GM18526 (cell line): Measurements from ENCODE around the gene AP3B1.

Experiments
- POLR2A ChIP-seq: IDR thresholded peaks from 3 replicates; pipeline ENCODE4 v1.6.1; 2011; ENCODE audit not compliant: insufficient read length; ENCODE audit errors: extremely low read depth

The AP3B1 gene, protein sequence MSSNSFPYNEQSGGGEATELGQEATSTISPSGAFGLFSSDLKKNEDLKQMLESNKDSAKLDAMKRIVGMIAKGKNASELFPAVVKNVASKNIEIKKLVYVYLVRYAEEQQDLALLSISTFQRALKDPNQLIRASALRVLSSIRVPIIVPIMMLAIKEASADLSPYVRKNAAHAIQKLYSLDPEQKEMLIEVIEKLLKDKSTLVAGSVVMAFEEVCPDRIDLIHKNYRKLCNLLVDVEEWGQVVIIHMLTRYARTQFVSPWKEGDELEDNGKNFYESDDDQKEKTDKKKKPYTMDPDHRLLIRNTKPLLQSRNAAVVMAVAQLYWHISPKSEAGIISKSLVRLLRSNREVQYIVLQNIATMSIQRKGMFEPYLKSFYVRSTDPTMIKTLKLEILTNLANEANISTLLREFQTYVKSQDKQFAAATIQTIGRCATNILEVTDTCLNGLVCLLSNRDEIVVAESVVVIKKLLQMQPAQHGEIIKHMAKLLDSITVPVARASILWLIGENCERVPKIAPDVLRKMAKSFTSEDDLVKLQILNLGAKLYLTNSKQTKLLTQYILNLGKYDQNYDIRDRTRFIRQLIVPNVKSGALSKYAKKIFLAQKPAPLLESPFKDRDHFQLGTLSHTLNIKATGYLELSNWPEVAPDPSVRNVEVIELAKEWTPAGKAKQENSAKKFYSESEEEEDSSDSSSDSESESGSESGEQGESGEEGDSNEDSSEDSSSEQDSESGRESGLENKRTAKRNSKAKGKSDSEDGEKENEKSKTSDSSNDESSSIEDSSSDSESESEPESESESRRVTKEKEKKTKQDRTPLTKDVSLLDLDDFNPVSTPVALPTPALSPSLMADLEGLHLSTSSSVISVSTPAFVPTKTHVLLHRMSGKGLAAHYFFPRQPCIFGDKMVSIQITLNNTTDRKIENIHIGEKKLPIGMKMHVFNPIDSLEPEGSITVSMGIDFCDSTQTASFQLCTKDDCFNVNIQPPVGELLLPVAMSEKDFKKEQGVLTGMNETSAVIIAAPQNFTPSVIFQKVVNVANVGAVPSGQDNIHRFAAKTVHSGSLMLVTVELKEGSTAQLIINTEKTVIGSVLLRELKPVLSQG

DNA sequence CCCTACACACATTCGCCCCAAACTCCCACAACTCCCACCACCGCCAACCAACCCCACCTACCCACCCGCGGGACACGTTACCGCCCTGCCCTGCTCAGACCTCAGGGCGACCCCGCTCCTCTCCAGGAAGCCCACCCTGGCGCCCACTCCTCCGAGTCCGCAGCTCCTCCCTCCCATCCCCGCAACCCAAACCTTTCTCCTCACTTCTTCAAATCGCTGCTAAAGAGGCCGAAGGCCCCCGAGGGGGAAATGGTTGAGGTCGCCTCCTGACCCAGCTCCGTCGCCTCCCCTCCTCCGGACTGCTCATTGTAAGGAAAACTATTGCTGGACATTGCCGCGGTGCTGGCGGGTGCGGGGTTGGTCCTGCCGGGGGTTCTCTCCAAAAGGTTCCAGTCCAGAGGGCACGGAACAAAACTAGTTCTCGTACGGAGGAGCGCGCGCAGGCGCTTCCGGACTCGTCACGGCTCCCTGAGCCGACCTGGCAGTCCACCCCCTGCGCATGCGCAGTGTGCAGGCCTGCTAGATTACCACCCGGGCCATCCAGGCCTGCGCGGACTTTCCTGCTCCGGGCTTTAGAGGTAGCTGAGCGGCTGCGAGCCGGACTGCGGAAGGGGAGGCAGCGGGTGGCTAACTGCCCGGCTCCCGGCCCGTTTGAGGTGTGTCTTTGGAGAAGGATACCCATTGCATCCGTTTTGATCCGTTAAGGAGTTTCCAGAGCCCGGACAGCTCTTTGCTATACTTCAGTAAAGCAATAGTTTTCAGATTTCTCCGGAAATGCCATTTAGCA lies at the start of gene AP3B1:
AP3B1 (minus strand) TSS at position 451 of the 787 bp plus-strand sequence; CDS start at position 332, 119 bp downstream.
- peak; percentile 83 for TF ChIP-seq POLR2A

DNA sequence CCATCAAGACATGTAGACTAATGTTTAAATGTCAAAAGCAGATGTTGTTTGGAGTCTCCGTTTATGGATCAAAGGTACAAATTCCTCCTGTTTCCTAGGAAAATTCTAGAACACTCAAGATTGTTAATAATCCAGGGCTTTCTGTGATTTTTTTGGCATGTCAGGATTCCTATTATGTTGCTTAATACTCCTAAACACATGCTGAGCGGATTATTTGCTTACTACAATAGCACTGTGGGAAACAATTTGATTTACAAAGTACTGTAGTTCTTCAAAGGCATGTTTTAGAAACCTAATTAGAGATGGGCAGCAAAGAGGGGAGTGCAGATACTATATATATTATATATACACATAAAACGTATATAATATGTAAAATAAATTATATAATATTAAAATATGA lies 46.9 kb upstream of the AP3B1 start:
- no peak for TF ChIP-seq POLR2A

DNA sequence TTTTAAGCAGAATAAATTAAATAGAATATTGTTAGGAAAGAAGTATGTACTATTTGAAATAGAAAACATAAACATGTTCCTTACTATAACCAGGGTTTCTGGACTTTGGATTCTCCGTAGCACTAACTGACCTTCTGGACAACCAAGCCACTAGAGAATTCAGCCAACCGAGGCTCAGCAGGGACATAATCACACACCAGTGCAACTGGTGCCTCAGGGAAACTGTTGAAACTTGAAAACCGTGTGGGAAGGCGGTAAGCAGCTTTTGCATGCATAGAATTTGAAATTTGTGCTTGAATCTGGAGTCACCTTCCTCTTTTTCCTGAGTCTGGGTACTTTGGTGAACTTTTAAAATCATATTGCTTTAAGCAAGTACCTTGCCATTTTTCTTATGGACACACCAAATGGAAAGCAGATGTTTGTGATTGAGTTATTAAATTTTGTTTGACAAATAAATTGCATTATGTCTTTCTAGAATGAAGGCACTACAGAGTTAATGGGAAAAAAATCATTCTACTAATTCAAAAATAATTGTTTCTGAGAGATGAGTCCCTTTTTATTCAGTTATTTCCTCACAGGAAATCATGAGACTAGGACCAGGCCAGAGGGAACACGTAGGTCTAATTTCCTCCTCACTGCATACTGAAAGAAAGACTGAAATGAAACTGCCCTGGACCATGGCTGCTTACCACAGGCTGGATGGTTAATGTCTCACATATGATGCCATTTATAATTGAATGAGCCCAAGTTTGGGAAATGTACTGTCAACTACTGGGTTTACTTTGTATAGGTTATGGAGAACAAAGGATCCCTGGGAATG lies 45.3 kb upstream of the AP3B1 start:
- no peak for TF ChIP-seq POLR2A

DNA sequence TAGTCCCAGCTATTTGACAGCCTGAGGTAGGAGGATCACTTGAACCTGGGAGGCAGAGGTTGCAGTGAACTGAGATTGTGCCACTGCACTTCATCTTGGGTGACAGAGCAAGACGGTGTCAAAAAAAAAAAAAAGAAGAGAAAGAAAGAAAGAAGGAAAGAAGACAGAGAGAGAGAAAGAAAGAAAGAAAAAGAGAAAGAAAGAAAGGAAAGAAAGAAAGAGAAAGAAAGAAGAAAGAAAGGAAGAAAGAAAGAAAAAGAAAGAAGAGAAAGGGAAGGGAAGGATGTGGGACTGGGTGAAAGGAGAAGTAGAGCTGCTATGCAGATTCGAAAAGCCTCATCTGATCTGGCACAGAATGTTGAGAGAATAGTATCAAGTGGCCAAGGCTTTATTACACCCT lies 42.2 kb upstream of the AP3B1 start:
- TF ChIP-seq POLR2A, result no peak

DNA sequence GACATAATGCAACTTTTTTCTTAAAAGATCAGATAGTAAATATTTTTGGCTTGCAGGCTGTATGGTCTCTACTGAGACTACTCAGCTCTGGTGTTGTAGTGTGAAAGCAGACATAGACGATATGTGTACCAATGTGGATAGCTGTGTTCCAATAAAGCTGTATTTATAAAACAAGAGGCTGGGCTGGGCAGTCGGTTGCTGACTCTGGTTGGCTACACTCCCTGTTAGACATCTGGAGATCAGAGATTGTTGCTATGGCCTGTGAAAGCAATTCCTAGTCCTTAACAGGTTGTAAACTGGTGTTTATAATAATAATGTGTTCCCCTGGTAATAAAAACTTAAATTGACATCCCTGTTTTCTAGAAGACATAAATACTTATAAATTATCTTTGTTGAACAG lies 41.5 kb upstream of the AP3B1 start:
- no peak for TF ChIP-seq POLR2A

DNA sequence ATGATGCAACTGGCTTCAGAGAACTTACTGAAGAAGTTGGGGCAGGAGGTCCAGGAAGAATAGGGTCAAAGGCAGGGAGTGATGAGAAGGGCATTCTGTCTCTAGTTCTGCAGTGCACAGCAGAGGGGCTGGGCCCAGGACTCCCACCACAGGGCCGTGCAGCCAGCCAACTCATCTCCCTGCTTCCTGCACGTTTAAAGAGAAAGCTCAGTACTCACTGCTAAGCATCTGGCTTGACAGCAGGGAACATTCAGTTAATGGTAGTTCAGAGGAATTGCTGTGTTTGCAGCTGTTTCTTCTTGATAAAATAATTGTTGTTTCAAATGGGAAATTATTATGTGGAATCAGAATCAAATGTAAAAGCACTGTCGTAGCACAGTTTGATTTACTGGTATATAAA lies 40.3 kb upstream of the AP3B1 start:
- TF ChIP-seq POLR2A, result no peak

DNA sequence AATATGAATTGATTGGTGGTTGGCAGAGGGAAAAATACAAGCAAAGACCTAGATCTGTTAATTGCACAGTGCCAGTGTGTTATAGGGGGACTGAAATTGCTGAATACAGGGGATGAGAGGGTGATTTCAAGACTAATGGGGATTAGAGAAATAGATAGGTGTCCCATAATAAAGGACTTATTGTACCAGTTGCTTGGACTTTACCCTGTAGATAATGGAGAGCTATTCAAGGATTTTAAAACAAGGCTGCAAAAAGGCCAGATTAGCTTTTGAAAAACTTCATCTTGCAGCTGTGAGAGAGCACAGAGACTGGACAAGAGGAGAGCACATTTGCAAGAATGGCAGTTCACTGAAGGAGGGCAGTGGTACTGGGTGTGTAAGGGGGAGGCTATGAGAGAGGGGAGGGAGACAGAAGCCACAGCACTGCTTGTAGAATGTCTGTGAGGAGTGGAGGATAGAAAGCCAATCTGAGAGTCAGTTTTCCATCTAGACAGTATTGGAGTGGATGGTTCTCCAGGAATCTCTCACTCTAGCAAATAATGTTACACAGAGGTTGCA lies 37.1 kb upstream of the AP3B1 start:
- TF ChIP-seq POLR2A, result no peak

DNA sequence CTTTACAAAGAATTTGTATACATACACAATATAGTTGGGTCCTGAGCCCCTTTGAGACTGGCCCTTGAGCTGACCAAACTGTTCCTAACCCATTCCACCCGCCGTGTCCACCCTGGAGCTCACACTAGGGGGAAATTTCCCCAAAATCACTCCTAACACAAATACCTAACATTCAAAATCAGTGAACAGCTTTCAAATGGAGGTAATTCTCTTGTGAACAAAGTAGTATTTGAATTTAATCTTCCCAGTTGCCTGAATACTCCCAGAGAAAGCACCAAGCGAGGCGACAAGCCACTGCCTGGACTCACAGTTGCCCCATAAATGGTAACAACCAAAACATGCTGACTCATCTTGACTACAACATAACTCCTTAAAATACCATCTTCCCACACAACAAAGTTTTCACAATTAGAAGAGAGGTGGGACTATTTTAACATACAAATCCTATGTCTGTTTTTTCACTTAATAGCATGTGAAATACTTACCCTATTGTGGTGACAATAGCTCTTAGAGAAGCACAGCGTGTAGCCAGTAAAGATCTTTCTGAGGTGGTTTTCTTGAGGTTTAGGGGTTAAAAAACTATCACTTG lies 34.2 kb upstream of the AP3B1 start:
- no peak for TF ChIP-seq POLR2A

DNA sequence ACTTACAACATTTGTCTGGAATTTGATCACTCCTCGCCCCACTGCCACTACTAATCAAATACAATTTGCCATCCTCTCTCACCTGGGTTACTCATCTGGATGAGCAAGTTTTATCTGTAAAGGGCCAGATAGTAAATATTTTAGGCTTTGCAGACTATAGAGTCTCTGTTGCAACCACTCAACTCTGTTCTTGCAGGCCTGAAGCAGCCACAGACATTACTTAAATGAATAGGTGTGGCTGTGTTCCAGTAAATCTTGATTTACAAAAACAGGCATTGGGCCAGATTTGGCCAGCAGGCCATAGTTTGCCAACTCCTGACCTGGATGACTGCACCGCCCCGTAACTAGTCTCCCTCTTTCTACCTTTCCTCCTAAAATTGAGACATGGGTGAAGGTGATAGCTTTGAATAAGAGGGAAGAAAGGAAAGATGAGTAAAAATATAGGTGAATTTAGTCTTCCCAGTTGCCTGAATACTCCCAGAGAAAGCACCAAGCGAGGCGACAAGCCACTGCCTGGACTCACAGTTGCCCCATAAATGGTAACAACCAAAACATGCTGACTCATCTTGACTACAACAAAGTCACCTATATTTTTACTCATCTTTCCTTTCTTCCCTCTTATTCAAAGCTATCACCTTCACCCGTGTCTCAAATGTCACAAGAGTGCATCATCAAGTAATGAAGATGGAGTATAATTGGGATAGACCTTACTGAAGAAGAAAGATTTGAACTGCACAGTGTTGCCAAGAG lies 33.4 kb upstream of the AP3B1 start:
- no peak for TF ChIP-seq POLR2A

DNA sequence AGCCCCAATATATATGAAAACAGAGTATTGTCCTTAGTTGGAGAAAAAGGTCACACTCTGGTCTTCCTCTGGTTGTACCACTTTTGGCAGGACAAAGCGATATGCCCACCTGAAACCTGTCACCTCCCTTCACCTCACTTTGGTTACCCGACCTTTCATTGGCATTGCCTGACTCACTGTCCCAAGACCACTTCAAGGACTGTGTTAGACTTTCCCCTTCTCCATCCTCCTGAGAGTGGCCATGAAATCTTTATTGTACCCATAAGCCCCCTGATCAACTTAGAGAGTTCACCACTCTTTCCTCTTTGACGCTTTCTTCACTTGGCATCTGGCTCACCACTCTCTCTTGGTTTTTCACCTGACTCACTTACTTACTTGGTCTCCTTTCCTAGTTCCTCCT lies 32.4 kb upstream of the AP3B1 start:
- TF ChIP-seq POLR2A, result no peak

DNA sequence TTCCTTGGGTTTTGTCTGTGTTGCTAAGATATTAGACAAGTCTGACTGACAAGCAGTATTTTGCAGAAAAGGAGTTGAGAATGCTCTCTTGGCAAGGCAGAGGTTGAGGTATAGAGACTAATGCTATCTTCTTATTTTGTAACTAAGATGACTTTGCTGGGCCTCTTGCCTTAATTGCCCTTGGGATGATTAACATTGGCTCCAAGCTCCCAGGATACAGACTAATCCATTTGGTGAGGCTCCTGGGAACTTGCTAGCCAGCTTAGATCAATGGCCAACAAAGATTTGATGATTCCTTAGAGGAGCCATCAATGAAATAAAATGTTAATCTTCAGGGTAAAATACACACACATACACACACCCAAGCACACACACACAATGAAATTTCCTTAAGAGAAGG lies 28.7 kb upstream of the AP3B1 start:
- no peak for TF ChIP-seq POLR2A

DNA sequence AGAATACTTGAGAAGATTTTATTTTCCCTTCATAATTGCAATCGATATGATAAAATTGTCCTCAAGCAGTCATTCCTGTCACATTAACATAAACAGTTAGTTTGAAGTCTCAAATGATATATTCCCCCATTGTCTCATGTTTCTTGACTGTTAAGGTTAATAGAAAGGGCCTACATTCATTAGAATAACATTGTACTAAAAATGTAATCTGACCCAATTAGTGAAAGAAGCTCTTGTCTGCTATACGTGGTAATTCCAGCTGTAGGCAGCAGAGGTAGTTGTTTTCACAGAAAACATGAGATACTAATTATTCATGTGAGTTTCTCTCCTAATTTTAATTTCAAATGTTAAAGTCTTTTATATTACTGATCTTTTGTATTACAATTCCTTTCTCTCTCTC lies 25.9 kb upstream of the AP3B1 start:
- TF ChIP-seq POLR2A, result no peak

DNA sequence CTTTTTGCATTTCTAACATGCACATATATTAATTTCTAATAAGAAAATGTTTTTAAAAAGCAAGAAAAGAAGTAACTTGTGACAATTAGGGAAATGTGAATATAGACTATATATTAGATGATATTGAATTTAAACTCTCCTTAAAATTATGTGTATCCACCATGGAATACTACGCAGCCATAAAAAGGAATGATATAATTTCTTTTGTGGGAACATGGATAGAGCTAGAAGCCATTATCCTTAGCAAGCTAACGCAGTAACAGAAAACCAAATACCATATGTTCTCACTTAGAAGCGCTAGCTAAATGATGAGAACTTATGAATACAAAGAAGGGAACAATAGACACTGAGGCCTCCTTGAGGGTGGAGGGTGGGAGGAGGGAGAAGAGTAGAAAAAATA lies 23.8 kb upstream of the AP3B1 start:
- TF ChIP-seq POLR2A, result no peak
